Tibial artery (tissue), 4 donors: Measurements from ENCODE around the gene C10orf95.
A peak's percentile ranks its signal among the peaks of the same experiment; 100 is the strongest.
"Not testable (repeated sequence)": the region's sequence is repeated elsewhere in the genome, so short reads cannot be mapped to it uniquely, and the experiment has no call there.

Experiments
- DNase-seq, 2 donors: peaks; one replicate each; pipeline ENCODE4 v3.0.0-alpha.2; 2019
- H3K27ac ChIP-seq, 2 donors: fragments of 200-600 bp; sonication (generic) in 1 of 2; 1 replicate in 1 of 2; 2 replicates in 1 of 2; pipeline ENCODE4 v1.5.1; 2018 to 2019; ENCODE audit warnings: mild to moderate bottlenecking in 1 of 2
- H3K27me3 ChIP-seq, 2 donors: fragments of 200-600 bp; sonication (generic) in 1 of 2; one replicate each; pipeline versions ENCODE4 v1.5.1 to v1.6.0; 2016 to 2019
- H3K36me3 ChIP-seq, 3 donors: fragments of 200-600 bp; sonication (generic) in 2 of 3; one replicate each; pipeline ENCODE4 v1.5.1; 2016 to 2019; ENCODE audit warnings: mild to moderate bottlenecking in 2 of 3
- H3K4me1 ChIP-seq, 4 donors: fragments of 200-600 bp; sonication (generic) in 2 of 4; 1 replicate in 3 of 4; 2 replicates in 1 of 4; pipeline ENCODE4 v1.5.1; 2016 to 2019
- H3K4me3 ChIP-seq, 2 donors: fragments of 200-600 bp; sonication (generic) in 1 of 2; 1 replicate in 1 of 2; 2 replicates in 1 of 2; pipeline ENCODE4 v1.5.1; 2018 to 2019; ENCODE audit warnings: mild to moderate bottlenecking in 2 of 2
- H3K9me3 ChIP-seq, 3 donors: fragments of 200-600 bp; sonication (generic) in 1 of 3; one replicate each; pipeline ENCODE4 v1.5.1; 2016 to 2019
- intact Hi-C: fragments of 100-400 bp; cut with DNase I; formaldehyde crosslinking; loops from one replicate; pipeline ENCODE4 v1.15.0; 2023; ENCODE audit warnings: low total_unique reads
- TF ChIP-seq, protein P1 (sequence below), 2 experiments: fragments of 200-600 bp in 1 of 2; fragments of 450-650 bp in 1 of 2; IDR thresholded peaks; one replicate each; pipeline ENCODE4 v1.5.1; 2017 to 2019; ENCODE audit warnings: antibody characterized with exemption in 2 of 2, mild to moderate bottlenecking in 1 of 2, moderate library complexity in 1 of 2

Gene C10orf95, protein sequence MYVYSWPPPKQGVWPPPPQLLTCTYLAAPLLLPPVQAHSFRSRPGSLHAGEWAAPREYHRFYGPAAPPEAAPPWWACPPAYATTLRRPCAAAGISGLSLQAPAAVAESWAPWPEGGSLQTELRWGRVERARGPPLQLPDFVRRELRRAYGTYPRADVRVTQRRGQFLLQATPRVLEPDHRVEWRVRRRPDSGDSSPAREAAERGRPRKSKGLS

DNA sequence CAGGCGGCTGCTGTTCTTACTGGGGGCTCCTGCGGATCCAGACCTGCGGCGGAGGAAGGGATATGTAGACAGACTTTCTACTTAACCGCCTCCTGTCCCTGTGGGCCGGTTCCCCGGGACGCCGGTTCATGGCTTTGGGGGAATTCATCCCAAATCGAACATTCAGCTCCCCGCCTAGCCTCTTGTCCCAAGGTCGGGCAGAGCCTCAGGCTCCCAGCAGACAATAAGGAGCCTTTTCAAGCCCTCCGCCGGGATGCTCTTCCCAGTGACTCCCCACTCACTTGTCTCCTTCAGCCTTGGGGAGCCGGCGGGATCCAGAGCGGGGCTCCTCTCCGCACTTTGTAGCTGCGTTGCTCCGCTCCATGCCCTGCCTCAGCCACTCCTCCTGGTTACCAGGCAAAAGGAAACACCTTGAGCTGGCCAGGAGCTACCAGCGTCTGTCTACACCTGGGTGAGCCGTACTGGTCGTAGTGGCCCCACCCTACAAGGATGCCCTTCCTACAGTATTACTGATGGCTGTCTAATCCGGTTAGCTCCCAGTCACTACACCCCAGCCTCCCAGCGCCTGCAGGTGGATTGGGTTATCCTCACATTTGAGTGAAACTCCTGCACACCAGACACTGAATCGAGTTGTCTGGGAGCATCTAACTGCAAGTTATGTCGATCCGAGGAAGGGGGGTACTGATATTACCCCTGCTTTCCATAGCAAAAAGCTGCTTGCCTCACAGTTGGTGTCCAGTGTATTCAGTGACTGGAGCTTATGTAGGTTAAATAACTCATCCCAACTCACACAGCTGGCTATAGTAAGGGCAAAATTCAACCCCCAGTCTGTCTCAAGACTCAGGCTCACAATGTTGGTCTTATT is at the start of gene C10orf95:
C10orf95 (minus strand) TSS at position 439 of the 865 bp plus-strand sequence. CDS start 450 bp downstream, outside the sequence.
- no peaks in the 10 kb centered on the region for H3K9me3 ChIP-seq
- no peaks in the 10 kb centered on the region for H3K36me3 ChIP-seq
- peak within 1 kb of the TSS; percentile 80 to 81 for H3K27ac ChIP-seq
- TF ChIP-seq, protein P1, sequence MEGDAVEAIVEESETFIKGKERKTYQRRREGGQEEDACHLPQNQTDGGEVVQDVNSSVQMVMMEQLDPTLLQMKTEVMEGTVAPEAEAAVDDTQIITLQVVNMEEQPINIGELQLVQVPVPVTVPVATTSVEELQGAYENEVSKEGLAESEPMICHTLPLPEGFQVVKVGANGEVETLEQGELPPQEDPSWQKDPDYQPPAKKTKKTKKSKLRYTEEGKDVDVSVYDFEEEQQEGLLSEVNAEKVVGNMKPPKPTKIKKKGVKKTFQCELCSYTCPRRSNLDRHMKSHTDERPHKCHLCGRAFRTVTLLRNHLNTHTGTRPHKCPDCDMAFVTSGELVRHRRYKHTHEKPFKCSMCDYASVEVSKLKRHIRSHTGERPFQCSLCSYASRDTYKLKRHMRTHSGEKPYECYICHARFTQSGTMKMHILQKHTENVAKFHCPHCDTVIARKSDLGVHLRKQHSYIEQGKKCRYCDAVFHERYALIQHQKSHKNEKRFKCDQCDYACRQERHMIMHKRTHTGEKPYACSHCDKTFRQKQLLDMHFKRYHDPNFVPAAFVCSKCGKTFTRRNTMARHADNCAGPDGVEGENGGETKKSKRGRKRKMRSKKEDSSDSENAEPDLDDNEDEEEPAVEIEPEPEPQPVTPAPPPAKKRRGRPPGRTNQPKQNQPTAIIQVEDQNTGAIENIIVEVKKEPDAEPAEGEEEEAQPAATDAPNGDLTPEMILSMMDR (IDR thresholded peaks at IDR 0.05), result no peak
- DNase-seq, result no peak
- H3K4me3 ChIP-seq, result peak within 1 kb of the TSS; percentile 69 to 93
- H3K4me1 ChIP-seq, result peaks cover 0 to 24% (median 14%) of the 10 kb centered on the region in 4 donors
- intact Hi-C loops, result no loop called here
- no peaks in the 10 kb centered on the region for H3K27me3 ChIP-seq

DNA sequence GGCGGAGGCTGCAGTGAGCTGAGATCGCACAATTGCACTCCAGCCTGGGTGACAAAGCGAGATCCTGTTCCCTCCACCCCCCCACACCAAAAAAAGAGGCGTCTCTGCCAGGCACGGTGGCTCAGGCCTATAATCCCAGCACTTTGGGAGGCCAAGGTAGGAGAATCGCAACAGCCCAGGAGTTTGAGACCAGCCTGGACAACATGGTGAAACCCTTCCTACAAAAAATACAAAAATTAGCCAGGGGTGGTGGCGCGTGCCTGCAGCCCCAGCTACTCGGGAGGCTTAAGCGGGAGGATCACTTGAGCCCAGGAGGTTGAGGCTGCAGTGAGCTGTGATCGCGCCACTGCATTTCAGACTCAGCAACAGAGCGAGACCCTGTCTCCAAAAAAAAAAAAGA is 49.3 kb upstream of the C10orf95 start:
- DNase-seq, result peak in 1 of 2 donors; percentile 39
- intact Hi-C loops, result loop anchor here (5.0 kb wide), 2 partner anchors 82 to 142 kb away; partner anchors contain the start of gene TRIM8
- peaks cover 0 to 60% (median 32%) of the 10 kb centered on the region in 4 donors for H3K4me1 ChIP-seq
- H3K27ac ChIP-seq, result peak overlapping the region; percentile 88
- H3K36me3 ChIP-seq, H3K27me3 ChIP-seq, H3K9me3 ChIP-seq: not testable (repeated sequence)
- peak overlapping the region in 1 of 2 donors; percentile 68 for H3K4me3 ChIP-seq

DNA sequence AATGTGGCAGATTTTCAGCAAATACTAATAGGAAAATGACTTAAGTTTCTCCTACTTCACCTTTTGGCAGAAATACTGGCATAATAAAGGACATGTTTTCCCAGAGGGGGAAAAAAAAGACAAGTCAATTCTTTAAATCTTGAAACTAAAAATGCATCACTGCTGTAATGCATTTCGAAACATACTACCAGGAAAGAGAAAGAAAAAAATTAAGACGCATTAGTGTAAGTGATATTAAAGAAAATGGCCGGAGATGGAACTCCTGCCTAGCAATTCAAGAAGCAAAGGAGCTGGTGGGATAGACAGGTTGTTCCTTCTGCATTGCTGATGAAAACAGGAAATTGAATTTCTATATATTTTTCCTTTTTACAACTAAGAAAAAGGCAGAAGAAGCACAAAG is 48.0 kb upstream of the C10orf95 start:
- intact Hi-C loops, result no loop called here
- no peak for DNase-seq

DNA sequence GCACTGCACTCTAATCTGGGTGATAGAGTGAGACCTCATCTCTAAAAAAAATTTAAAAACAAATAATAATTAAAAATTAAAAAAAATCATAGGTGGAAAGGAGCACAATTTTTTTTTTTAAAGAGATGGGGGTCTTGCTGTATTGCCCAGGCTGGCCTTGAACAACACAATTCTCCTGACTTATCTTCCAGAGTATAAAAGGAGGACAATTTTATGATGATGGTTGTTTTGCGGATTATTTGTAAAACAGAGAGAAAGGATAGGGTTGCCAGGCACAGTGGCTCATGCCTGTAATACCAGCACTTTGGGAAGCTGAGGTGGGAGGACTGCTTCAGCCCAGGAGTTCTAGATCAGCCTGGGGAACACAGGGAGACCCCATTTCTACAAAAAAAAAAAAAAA is 46.2 kb upstream of the C10orf95 start:
- Histone ChIP-seq H3K36me3 (no peaks in the 10 kb centered on the region), H3K4me3 (no peak overlapping the region), H3K9me3 (no peaks in the 10 kb centered on the region), H3K27ac (no peak overlapping the region), H3K4me1 (peaks cover 0 to 68% (median 23%) of the 10 kb centered on the region in 4 donors), H3K27me3 (no peaks in the 10 kb centered on the region)
- intact Hi-C loops, result no loop called here
- TF ChIP-seq, protein P1 (IDR thresholded peaks at IDR 0.05), result no peak
- no peak for DNase-seq

More for the DNA sequence above, 48.0 kb upstream of the C10orf95 start:
- Histone ChIP-seq H3K4me3 (no peak overlapping the region), H3K9me3 (no peaks in the 10 kb centered on the region), H3K27ac (no peak overlapping the region), H3K36me3 (no peaks in the 10 kb centered on the region), H3K4me1 (peaks cover 0 to 58% (median 21%) of the 10 kb centered on the region in 4 donors), H3K27me3 (no peaks in the 10 kb centered on the region)
- TF ChIP-seq, protein P1 (IDR thresholded peaks at IDR 0.05), result no peak

DNA sequence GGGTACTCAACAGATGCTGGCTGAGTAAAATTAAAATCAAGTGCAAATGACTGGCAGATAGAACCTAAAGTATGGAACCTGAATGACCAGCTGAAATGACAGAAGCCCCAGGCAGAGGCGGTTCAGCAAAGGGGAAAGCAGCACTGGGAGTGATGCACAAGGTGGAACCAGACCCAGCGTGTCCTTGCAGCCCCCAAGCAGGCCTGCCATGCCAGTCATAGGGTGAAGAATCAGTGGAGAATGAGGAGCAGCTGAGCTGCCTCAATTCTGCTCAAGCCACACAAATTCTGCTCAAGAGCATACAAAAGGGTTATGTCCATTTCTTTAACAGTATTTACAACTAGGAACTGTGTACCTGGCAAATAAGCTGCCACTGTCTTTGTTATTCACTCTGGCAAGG is 42.4 kb upstream of the C10orf95 start:
- TF ChIP-seq, protein P1 (IDR thresholded peaks at IDR 0.05), result no peak
- Histone ChIP-seq H3K27me3 (no peaks in the 10 kb centered on the region), H3K36me3 (peaks cover 14 to 23% (median 20%) of the 10 kb centered on the region in 3 donors), H3K4me3 (no peak overlapping the region), H3K27ac (no peak overlapping the region), H3K4me1 (peaks cover 0 to 44% (median 12%) of the 10 kb centered on the region in 4 donors), H3K9me3 (no peaks in the 10 kb centered on the region)
- no peak for DNase-seq
- intact Hi-C loops, result no loop called here

DNA sequence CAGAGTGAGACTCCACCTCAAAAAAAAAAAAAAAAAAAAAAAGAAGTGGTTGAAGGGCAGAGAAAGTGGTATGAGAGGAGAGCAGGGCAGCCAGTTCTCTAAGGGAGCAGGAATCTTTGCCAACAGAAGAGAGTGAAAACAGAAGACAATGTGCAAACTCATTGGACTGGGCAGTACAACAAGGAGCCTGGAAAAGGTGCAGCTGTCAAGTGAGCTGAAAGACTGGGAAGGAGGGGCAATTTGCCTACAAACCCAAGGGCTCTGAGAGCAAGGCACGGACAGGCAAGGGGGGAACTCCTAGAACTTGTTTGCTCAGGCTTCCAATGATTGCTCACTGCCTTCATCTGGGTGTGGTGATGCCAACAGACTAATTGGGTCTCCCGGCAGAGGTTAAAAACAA is 41.6 kb upstream of the C10orf95 start:
- no peaks in the 10 kb centered on the region for H3K27me3 ChIP-seq
- no peaks in the 10 kb centered on the region for H3K9me3 ChIP-seq
- intact Hi-C loops, result no loop called here
- peaks cover 22 to 31% (median 28%) of the 10 kb centered on the region in 3 donors for H3K36me3 ChIP-seq
- no peak overlapping the region for H3K4me3 ChIP-seq
- no peak for DNase-seq
- H3K27ac ChIP-seq, result no peak overlapping the region
- TF ChIP-seq, protein P1 (IDR thresholded peaks at IDR 0.05), result no peak
- H3K4me1 ChIP-seq, result peaks cover 0 to 36% (median 12%) of the 10 kb centered on the region in 4 donors
